Peyer's patch (tissue), 4 donors: ENCODE measurements around the gene FYB2.

Experiments
- CTCF ChIP-seq, 6 experiments: fragments of 450-650 bp in 4 of 6; fragments of 200-600 bp in 2 of 6; sonication (generic) in 1 of 6; IDR thresholded peaks; one replicate each; pipeline ENCODE4 v1.5.1; 2017 to 2019; ENCODE audit warnings: antibody characterized with exemption in 6 of 6, mild to moderate bottlenecking in 3 of 6, moderate library complexity in 1 of 6
- POLR2A ChIP-seq, 2 donors: fragments of 450-650 bp; IDR thresholded peaks; one replicate each; pipeline ENCODE4 v1.5.1; 2017; ENCODE audit warnings: antibody characterized with exemption in 2 of 2, mild to moderate bottlenecking in 2 of 2, moderate library complexity in 2 of 2

GRCh38 chr1:56830052-56830451 is 10.8 kb upstream of the FYB2 start:
- TF ChIP-seq CTCF (IDR thresholded peaks at IDR 0.05) (no peak), POLR2A (IDR thresholded peaks at IDR 0.05) (no peak)
